GM19452 (cell line): ENCODE measurements around the gene NEK7.
A peak's percentile ranks its signal among the peaks of the same experiment; 100 is the strongest.
"Not testable (repeated sequence)": the region's sequence is repeated elsewhere in the genome, so short reads cannot be mapped to it uniquely, and the experiment has no call there.

ENCODE experiments used
- ATAC-seq: cut with Tn5 transposase; IDR thresholded peaks from one replicate; pipeline ENCODE4 v1.9.1; 2021; ENCODE audit not compliant: unreplicated experiment

Gene NEK7

GRCh38 chr1:198169672-198170071, 12.9 kb downstream of the NEK7 start:
- no peak for ATAC-seq

- ATAC-seq, result no peak
These were observed 15.1 kb downstream of the NEK7 start for GRCh38 chr1:198171667-198172540.

GRCh38 chr1:198173832-198174231, 17.0 kb downstream of the NEK7 start:
- ATAC-seq, result no peak

DNA sequence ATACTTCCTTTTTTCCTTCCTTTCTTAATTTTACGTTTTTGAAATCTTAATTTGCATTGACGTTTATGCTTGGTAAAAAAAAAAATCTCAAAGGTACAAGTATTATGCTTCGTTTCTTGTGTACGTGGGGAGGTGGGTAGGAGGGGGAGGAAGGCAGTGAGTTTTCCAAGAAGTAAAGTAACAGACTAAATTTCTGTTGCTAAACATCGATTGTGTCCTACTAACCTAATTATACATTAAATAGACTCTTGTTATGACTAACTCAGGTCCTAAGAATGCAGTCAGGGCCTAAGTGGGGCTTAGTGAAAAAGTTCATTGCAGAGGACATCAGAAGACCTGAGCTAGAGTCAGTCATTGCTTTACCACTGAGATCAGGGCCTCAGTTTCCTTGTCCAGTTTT, 17.5 kb downstream of the NEK7 start:
- ATAC-seq, result peak; percentile 57

GRCh38 chr1:198175423-198176170, 18.8 kb downstream of the NEK7 start:
- peak; percentile 45 for ATAC-seq

DNA sequence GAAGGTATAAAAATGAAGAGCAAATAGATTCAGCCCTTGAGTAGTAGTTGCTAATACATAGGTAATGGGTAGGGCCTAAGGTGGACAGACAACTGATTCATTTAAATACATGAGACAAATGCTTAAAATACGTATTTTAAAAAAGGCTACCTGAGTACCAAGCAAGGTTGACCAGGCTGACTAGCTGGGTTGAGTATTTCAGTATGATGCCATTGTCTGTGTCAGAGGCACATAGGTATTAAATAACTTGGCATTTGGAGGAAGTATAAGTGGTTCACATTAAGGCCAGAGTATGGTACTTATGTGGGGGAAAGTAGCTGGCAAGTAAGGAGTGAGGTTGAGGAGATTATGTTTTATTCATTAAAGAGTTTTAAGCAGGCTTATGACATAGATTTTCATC, 19.4 kb downstream of the NEK7 start:
- ATAC-seq, result no peak

DNA sequence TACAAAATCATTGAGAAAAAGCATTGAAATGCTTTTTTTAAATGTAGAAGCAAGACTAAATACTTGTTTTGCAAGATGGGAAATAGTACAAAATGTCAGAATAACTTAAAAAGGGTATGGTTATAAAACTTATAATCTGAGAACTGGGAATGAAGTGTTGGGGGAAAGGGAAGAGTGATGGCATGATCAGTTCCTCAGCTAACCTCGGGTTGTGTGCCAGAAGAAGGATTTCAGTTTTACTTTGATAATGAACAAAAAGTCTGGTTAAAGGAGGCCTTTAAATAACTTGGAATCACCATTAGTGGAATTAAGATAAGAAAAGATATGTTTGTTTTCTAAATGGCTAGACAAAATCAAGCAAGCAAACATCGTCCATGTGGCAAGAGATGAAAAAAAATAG, 20.7 kb downstream of the NEK7 start:
- no peak for ATAC-seq

- no peak for ATAC-seq
These were observed 21.8 kb downstream of the NEK7 start for GRCh38 chr1:198178615-198179014.

GRCh38 chr1:198179556-198179981, 22.8 kb downstream of the NEK7 start:
- peak; percentile 43 for ATAC-seq

DNA sequence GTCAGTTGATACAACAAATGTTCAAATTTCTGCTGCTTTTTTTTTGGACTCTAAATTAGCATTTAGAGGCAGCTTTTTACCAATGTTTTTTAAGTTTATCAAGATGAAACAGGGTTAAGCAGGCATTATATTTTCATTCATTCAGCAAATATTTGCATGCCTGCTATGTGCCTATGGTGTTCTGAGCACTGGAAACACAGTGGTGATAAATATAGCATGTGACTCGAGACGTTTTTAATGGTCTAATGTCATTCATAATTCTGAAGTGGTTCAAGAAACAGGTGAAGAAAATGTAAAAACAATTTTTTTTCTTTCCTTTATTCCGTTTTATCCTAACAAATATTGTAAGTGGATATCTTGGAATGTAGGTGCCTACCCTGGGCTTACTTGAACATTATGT, 26.8 kb downstream of the NEK7 start:
- ATAC-seq, result no peak

GRCh38 chr1:198184516-198184915, 27.7 kb downstream of the NEK7 start:
- ATAC-seq, result no peak

- no peak for ATAC-seq
These were observed 28.3 kb downstream of the NEK7 start for GRCh38 chr1:198185146-198185545.

GRCh38 chr1:198185759-198186158, 29.0 kb downstream of the NEK7 start:
- ATAC-seq, result no peak

DNA sequence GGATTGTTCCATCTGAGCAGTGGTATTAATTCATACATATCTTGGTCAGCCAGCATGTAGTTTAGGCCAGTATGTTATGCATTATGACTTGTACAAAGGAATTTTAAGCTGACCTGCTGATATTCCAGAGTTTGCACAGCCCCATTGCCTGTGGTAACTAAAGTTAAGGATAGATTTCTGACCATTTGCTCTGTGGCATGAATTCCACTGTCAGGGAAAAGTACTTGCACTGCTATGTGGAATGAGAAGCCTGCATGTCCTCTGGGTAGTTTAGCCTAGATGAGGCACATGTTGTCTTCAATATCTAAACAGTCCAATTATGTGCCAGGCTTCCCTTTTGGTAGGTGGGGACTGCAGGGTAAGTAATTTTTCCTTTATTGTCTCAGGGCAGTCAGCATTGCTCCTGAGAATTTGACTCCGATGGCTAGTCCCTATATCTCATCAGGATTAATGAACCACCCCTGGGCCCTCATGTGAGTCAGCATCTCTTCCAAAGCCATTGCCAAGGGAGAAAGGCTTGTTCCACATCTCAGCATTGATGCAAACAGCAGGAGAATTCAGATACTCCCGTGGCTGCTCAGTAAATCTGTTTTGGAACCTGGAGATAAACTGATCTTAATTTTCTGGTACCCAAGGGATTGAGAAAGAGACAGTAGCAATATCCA, 30.2 kb downstream of the NEK7 start:
- no peak for ATAC-seq

- no peak for ATAC-seq
These were observed 31.3 kb downstream of the NEK7 start for GRCh38 chr1:198187973-198188588.

DNA sequence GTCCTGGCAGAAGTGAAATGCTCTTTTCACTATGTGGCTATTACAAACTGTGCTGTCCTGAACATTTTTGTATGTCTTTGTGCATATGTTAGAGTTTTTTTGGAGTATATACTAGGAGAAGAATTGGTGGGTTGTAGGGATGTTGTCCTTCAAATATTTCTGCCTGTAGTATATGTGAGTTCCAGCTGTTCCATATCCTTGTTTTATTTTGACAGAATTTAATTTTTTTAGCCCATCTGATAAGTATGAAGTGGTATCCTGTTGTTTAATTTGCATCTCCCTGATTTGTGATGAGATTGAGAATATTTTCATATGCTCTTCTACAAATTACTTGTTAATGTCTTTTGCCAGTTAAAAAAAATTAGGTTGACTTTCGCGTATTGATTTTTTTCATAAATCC, 34.3 kb downstream of the NEK7 start:
- ATAC-seq, result no peak

DNA sequence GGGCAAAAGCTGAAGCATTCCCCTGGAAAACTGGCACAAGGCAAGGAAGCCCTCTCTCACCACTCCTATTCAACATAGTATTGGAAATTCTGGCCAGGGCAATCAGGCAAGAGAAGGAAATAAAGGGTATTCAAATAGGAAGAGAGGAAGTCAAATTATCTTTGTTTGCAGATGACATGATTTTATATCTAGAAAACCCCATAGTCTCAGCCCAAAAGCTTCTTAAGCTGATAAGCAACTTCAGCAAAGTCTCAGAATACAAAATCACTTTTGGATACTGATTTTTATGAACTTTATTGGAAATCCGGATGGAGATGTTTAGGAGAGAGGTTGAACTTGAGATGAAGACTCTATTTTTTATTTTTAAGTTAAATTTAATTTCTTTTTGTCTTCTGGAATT, 37.1 kb downstream of the NEK7 start:
- ATAC-seq, result not testable (repeated sequence)

- ATAC-seq, result no peak
These were observed 39.8 kb downstream of the NEK7 start for GRCh38 chr1:198196630-198197029.

DNA sequence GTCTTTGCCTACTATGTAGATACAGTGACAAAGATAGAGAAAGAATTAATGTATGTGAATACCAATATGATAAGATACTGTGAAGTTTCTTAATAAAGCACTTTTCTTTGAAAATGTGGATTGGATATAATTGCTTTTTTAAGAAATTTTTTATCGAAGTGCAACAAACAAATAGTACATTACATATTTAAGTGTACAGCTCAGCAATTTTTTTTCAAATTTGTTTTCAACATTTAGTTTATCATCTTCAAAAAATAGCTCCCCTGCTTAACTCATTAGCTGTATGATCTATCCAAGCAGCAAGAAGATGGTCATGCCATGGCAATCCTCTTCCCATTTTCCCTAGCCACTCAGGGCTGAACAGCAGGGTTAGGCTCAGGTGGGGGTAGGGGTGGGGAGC, 40.5 kb downstream of the NEK7 start:
- ATAC-seq, result no peak

DNA sequence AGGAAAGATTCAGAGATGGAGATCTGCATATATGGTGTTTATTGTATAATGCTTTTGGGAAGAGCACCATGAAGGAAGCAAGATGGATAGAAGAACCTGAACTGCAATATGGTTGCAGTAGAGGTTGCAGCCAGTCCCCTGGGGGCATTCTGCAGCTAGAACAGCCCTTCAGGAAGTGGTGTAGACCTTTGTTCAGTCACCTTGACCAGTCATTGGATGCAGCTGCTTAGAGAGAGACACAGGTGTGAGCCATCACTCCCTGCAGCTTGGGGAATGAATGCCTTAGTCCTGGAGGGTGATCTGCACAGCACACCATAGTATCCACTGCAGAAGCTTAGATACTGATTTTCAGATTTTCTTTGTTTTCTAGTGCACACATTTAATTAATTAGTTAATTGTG, 42.3 kb downstream of the NEK7 start:
- ATAC-seq, result peak; percentile 68
